Esophagus muscularis mucosa (tissue), 4 donors: ENCODE data around the gene A1BG. TPM values are rescaled to one million over a fixed set of nuclear protein-coding genes. Genes with fewer than 3 reads are reported as not detected.

Experiments
- DNase-seq: peaks from one replicate; pipeline ENCODE4 v3.0.0-alpha.2; 2017; ENCODE audit errors: extremely low spot score
- H3K27ac ChIP-seq, 4 donors: fragments of 200-600 bp; sonication (generic); replicated peaks in 1 of 4; 1 replicate in 3 of 4; 2 replicates in 1 of 4; pipeline ENCODE4 v1.5.1; 2016 to 2019; ENCODE audit warnings: mild to moderate bottlenecking in 1 of 4
- H3K27me3 ChIP-seq, 4 donors: fragments of 200-600 bp; sonication (generic); one replicate each; pipeline versions ENCODE4 v1.5.1 to v1.6.0; 2016 to 2019
- H3K36me3 ChIP-seq, 4 donors: fragments of 200-600 bp; sonication (generic); one replicate each; pipeline ENCODE4 v1.5.1; 2016 to 2019
- H3K4me1 ChIP-seq, 4 donors: fragments of 200-600 bp; sonication (generic); one replicate each; pipeline ENCODE4 v1.5.1; 2016 to 2019
- H3K4me3 ChIP-seq, 4 donors: fragments of 200-600 bp; sonication (generic); 1 replicate in 2 of 4; 2 replicates in 2 of 4; pipeline ENCODE4 v1.5.1; 2016 to 2019; ENCODE audit warnings: mild to moderate bottlenecking in 4 of 4, moderate library complexity in 1 of 4
- H3K9me3 ChIP-seq, 4 donors: fragments of 200-600 bp; sonication (generic); 1 replicate in 3 of 4; 2 replicates in 1 of 4; pipeline ENCODE4 v1.5.1; 2016 to 2019
- EP300 ChIP-seq: sonication (generic); formaldehyde crosslinking; IDR thresholded peaks from one replicate; pipeline ENCODE4 v1.6.1; 2017; ENCODE audit warnings: antibody characterized with exemption
- POLR2A ChIP-seq: fragments of 450-650 bp; IDR thresholded peaks from one replicate; pipeline ENCODE4 v1.6.1; 2017; ENCODE audit warnings: antibody characterized with exemption, moderate library complexity, mild to moderate bottlenecking, low read depth
- POLR2AphosphoS5 ChIP-seq, 2 donors: sonication (generic); formaldehyde crosslinking; IDR thresholded peaks; one replicate each; pipeline ENCODE4 v1.6.1; 2017; ENCODE audit warnings: antibody characterized with exemption in 2 of 2
- WGBS: methylation state at CpG from one replicate; pipeline ENCODE4 v1.1.5; 2018; 5-methylcytosine and 5-hydroxymethylcytosine counted together
- intact Hi-C: fragments of 100-400 bp; cut with DNase I; formaldehyde crosslinking; loops from one replicate; pipeline ENCODE4 v1.15.1; 2023
- total RNA-seq, 4 donors: library from RNA; depleted of rRNA; stranded (reverse); fragments of >200 nt; gene quantifications; one replicate each; pipeline versions ENCODE4 v1.1.0 to v1.2.1, GENCODE V29; 2016
- TF ChIP-seq, protein P1 (sequence below), 3 experiments: fragments of 200-600 bp in 2 of 3; fragments of 450-650 bp in 1 of 3; sonication (generic) in 2 of 3; IDR thresholded peaks; one replicate each; pipeline ENCODE4 v1.5.1; 2017 to 2019; ENCODE audit warnings: antibody characterized with exemption in 3 of 3, mild to moderate bottlenecking in 2 of 3, moderate library complexity in 1 of 3

Gene A1BG
- total RNA-seq, 4 donors from 2014 or later, result 0.83 to 12.1 (median 9.5) TPM

- Histone ChIP-seq H3K36me3 (peaks cover 33 to 64% (median 54%) of the 10 kb centered on the region in 4 donors), H3K27me3 (no peaks in the 10 kb centered on the region), H3K9me3 (peaks cover 0 to 3% (median 0%) of the 10 kb centered on the region in 4 donors), H3K27ac (no peak overlapping the region), H3K4me3 (no peak overlapping the region), H3K4me1 (no peaks in the 10 kb centered on the region)
- DNase-seq, result no peak
- 88% methylated on average over 1 of the region's 1 CpG for WGBS
- TF ChIP-seq, protein P1, sequence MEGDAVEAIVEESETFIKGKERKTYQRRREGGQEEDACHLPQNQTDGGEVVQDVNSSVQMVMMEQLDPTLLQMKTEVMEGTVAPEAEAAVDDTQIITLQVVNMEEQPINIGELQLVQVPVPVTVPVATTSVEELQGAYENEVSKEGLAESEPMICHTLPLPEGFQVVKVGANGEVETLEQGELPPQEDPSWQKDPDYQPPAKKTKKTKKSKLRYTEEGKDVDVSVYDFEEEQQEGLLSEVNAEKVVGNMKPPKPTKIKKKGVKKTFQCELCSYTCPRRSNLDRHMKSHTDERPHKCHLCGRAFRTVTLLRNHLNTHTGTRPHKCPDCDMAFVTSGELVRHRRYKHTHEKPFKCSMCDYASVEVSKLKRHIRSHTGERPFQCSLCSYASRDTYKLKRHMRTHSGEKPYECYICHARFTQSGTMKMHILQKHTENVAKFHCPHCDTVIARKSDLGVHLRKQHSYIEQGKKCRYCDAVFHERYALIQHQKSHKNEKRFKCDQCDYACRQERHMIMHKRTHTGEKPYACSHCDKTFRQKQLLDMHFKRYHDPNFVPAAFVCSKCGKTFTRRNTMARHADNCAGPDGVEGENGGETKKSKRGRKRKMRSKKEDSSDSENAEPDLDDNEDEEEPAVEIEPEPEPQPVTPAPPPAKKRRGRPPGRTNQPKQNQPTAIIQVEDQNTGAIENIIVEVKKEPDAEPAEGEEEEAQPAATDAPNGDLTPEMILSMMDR (IDR thresholded peaks at IDR 0.05), result no peak
- TF ChIP-seq EP300, result no peak
- intact Hi-C loops, result no loop called here
Measured at GRCh38 chr19:58336216-58336615, 17.1 kb downstream of the A1BG start.

GRCh38 chr19:58335630-58336029 is 17.7 kb downstream of the A1BG start:
- 81% methylated on average over 3 of the region's 3 CpGs for WGBS
- Histone ChIP-seq H3K4me1 (no peaks in the 10 kb centered on the region), H3K36me3 (peaks cover 33 to 58% (median 54%) of the 10 kb centered on the region in 4 donors), H3K9me3 (peaks cover 0 to 3% (median 0%) of the 10 kb centered on the region in 4 donors), H3K4me3 (no peak overlapping the region), H3K27me3 (no peaks in the 10 kb centered on the region), H3K27ac (no peak overlapping the region)
- DNase-seq, result no peak
- intact Hi-C loops, result no loop called here
- no peak for TF ChIP-seq EP300
- no peak for TF ChIP-seq POLR2A
- TF ChIP-seq, protein P1 (IDR thresholded peaks at IDR 0.05), result no peak
- no peak for TF ChIP-seq POLR2AphosphoS5 (IDR thresholded peaks at IDR 0.05)

GRCh38 chr19:58334691-58335249 is 18.5 kb downstream of the A1BG start:
- Histone ChIP-seq H3K27me3 (no peaks in the 10 kb centered on the region), H3K36me3 (peaks cover 33 to 53% (median 50%) of the 10 kb centered on the region in 4 donors), H3K4me3 (no peak overlapping the region), H3K27ac (no peak overlapping the region), H3K4me1 (no peaks in the 10 kb centered on the region), H3K9me3 (peaks cover 0 to 3% (median 0%) of the 10 kb centered on the region in 4 donors)
- WGBS, result 92% methylated on average over 16 of the region's 19 CpGs
- intact Hi-C loops, result no loop called here
- no peak for DNase-seq
- TF ChIP-seq, protein P1 (IDR thresholded peaks at IDR 0.05), result no peak
- no peak for TF ChIP-seq EP300
- TF ChIP-seq POLR2AphosphoS5 (IDR thresholded peaks at IDR 0.05), result no peak
- no peak for TF ChIP-seq POLR2A

DNA sequence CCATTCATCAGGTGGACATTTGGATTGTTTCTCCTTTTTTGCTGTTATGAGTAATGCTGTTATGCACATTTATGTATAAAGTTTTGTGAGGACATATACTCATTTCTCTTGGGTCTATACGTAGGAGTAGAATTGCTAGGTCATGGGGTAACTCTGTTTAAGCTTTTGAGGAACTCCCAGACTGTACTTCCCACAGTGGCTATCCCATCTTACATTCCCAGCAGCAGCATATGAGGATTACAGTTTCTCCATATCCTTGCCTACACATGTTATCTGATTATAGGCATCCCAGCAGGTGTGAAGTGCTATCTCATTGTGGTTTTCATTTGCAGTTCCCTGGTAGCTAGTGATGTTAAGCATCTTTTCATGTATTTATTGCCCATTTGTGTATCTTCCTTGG is 20.6 kb downstream of the A1BG start:
- H3K27ac ChIP-seq, result no peak overlapping the region
- no peaks in the 10 kb centered on the region for H3K27me3 ChIP-seq
- TF ChIP-seq EP300 (no peak), POLR2AphosphoS5 (IDR thresholded peaks at IDR 0.05) (no peak), POLR2A (no peak)
- TF ChIP-seq, protein P1 (IDR thresholded peaks at IDR 0.05), result no peak
- peaks cover 13 to 14% (median 14%) of the 10 kb centered on the region in 4 donors for H3K4me1 ChIP-seq
- intact Hi-C loops, result no loop called here
- H3K36me3 ChIP-seq, result peaks cover 19 to 32% (median 30%) of the 10 kb centered on the region in 4 donors
- no peaks in the 10 kb centered on the region for H3K9me3 ChIP-seq
- no peak for DNase-seq
- WGBS, result 100% methylated on average over 1 of the region's 1 CpG
- H3K4me3 ChIP-seq, result no peak overlapping the region

DNA sequence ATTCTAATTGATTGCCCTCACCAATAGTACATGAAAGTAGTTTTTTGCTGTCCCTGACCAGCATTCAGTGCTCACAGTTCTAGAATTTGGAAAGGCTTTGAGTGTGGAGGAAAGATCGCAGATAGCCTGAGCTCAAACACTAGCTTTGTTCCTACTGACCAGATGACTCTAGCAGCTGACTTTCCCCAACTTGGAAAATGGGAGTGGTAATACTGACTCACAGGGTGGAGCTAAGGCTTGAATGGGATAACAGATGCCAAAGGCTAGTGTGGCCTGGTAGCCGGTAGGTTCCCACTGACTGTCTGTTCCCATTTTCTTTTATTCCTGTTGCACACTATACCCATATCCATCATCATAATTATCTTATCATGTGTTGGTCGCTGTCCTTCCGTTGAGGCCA is 22.8 kb downstream of the A1BG start:
- TF ChIP-seq POLR2A (no peak), POLR2AphosphoS5 (IDR thresholded peaks at IDR 0.05) (peak in 1 of 2 donors; percentile 27)
- Histone ChIP-seq H3K4me3 (no peak overlapping the region), H3K27me3 (no peaks in the 10 kb centered on the region), H3K9me3 (no peaks in the 10 kb centered on the region), H3K27ac (no peak overlapping the region), H3K4me1 (peaks cover 23 to 30% (median 27%) of the 10 kb centered on the region in 4 donors), H3K36me3 (peaks cover 8 to 13% (median 12%) of the 10 kb centered on the region in 4 donors)
- no peak for DNase-seq
- intact Hi-C loops, result no loop called here
- WGBS, result 78% methylated on average over 4 of the region's 4 CpGs
